ENCODE data around the gene GYPE. TPM values are rescaled to one million over a fixed set of nuclear protein-coding genes. Genes with fewer than 3 reads are reported as not detected.
"Not testable (repeated sequence)": the region's sequence is repeated elsewhere in the genome, so short reads cannot be mapped to it uniquely, and the experiment has no call there.

GYPE gene
- total RNA-seq, 1 donor from 2014 or later, result not detected

- H3K27me3 Mint-ChIP-seq (ENCODE audit: unreplicated experiment); H3K36me3 Mint-ChIP-seq (ENCODE audit: unreplicated experiment); H3K4me1 Mint-ChIP-seq (ENCODE audit: low read depth, unreplicated experiment); H3K9me3 Mint-ChIP-seq (ENCODE audit: unreplicated experiment); H3K27ac Mint-ChIP-seq (ENCODE audit: unreplicated experiment); H3K4me3 Mint-ChIP-seq (ENCODE audit: unreplicated experiment): not testable (repeated sequence)
- DNase-seq, result peak; percentile 17
These were observed 6.4 kb upstream of the GYPE start for GRCh38 chr4:143911528-143912417.

- not testable (repeated sequence) for H3K27me3 Mint-ChIP-seq (ENCODE audit: unreplicated experiment); H3K36me3 Mint-ChIP-seq (ENCODE audit: unreplicated experiment); H3K9me3 Mint-ChIP-seq (ENCODE audit: unreplicated experiment); H3K4me3 Mint-ChIP-seq (ENCODE audit: unreplicated experiment); H3K27ac Mint-ChIP-seq (ENCODE audit: unreplicated experiment); DNase-seq; H3K4me1 Mint-ChIP-seq (ENCODE audit: low read depth, unreplicated experiment)
These were observed 5.5 kb upstream of the GYPE start for GRCh38 chr4:143910906-143911305.

- H3K27ac Mint-ChIP-seq (ENCODE audit: unreplicated experiment); H3K27me3 Mint-ChIP-seq (ENCODE audit: unreplicated experiment); H3K36me3 Mint-ChIP-seq (ENCODE audit: unreplicated experiment); H3K4me1 Mint-ChIP-seq (ENCODE audit: low read depth, unreplicated experiment); H3K4me3 Mint-ChIP-seq (ENCODE audit: unreplicated experiment); H3K9me3 Mint-ChIP-seq (ENCODE audit: unreplicated experiment): not testable (repeated sequence)
- peak; percentile 16 for DNase-seq
These were observed 2.5 kb upstream of the GYPE start for GRCh38 chr4:143907811-143908210.

GRCh38 chr4:143904431-143904830 is 928 bp downstream of the GYPE start:
- H3K36me3 Mint-ChIP-seq (ENCODE audit: unreplicated experiment); H3K27me3 Mint-ChIP-seq (ENCODE audit: unreplicated experiment); H3K27ac Mint-ChIP-seq (ENCODE audit: unreplicated experiment); H3K4me1 Mint-ChIP-seq (ENCODE audit: low read depth, unreplicated experiment); DNase-seq; H3K9me3 Mint-ChIP-seq (ENCODE audit: unreplicated experiment); H3K4me3 Mint-ChIP-seq (ENCODE audit: unreplicated experiment): not testable (repeated sequence)

GRCh38 chr4:143890323-143890722 is 15.0 kb downstream of the GYPE start:
- not testable (repeated sequence) for H3K4me3 Mint-ChIP-seq (ENCODE audit: unreplicated experiment)

GRCh38 chr4:143888189-143888588 is 17.2 kb downstream of the GYPE start:
- not testable (repeated sequence) for H3K9me3 Mint-ChIP-seq (ENCODE audit: unreplicated experiment); H3K4me3 Mint-ChIP-seq (ENCODE audit: unreplicated experiment); DNase-seq; H3K27me3 Mint-ChIP-seq (ENCODE audit: unreplicated experiment); H3K27ac Mint-ChIP-seq (ENCODE audit: unreplicated experiment); H3K4me1 Mint-ChIP-seq (ENCODE audit: low read depth, unreplicated experiment); H3K36me3 Mint-ChIP-seq (ENCODE audit: unreplicated experiment)

More at GRCh38 chr4:143890323-143890722, 15.0 kb downstream of the GYPE start:
- not testable (repeated sequence) for H3K36me3 Mint-ChIP-seq (ENCODE audit: unreplicated experiment); H3K27me3 Mint-ChIP-seq (ENCODE audit: unreplicated experiment); DNase-seq; H3K27ac Mint-ChIP-seq (ENCODE audit: unreplicated experiment); H3K4me1 Mint-ChIP-seq (ENCODE audit: low read depth, unreplicated experiment); H3K9me3 Mint-ChIP-seq (ENCODE audit: unreplicated experiment)

GRCh38 chr4:143884965-143885364 is 20.4 kb downstream of the GYPE start:
- H3K4me3 Mint-ChIP-seq (ENCODE audit: unreplicated experiment); H3K4me1 Mint-ChIP-seq (ENCODE audit: low read depth, unreplicated experiment); H3K36me3 Mint-ChIP-seq (ENCODE audit: unreplicated experiment); H3K27ac Mint-ChIP-seq (ENCODE audit: unreplicated experiment); H3K27me3 Mint-ChIP-seq (ENCODE audit: unreplicated experiment); H3K9me3 Mint-ChIP-seq (ENCODE audit: unreplicated experiment); DNase-seq: not testable (repeated sequence)

GRCh38 chr4:143883529-143883928 is 21.8 kb downstream of the GYPE start:
- no peaks in the 10 kb centered on the region for H3K9me3 Mint-ChIP-seq (ENCODE audit: unreplicated experiment)
- H3K27me3 Mint-ChIP-seq (ENCODE audit: unreplicated experiment), result peaks cover 1% of the 10 kb centered on the region
- H3K27ac Mint-ChIP-seq (ENCODE audit: unreplicated experiment), result no peak overlapping the region
- TF ChIP-seq CTCF (IDR thresholded peaks at IDR 0.05; ENCODE audit: partially characterized antibody, unreplicated experiment), result no peak
- H3K4me3 Mint-ChIP-seq (ENCODE audit: unreplicated experiment), result no peak overlapping the region
- no peaks in the 10 kb centered on the region for H3K36me3 Mint-ChIP-seq (ENCODE audit: unreplicated experiment)
- no peaks in the 10 kb centered on the region for H3K4me1 Mint-ChIP-seq (ENCODE audit: low read depth, unreplicated experiment)
- DNase-seq, result no peak
